B cell (primary cell): ENCODE measurements around the gene MED26. TPM values are rescaled to one million over a fixed set of nuclear protein-coding genes. Genes with fewer than 3 reads are reported as not detected.

Source experiments
- ATAC-seq: fragments of 200-7000 bp; cut with Tn5 transposase; one replicate; pipeline ENCODE4 v1.10.0; 2021; ENCODE audit warnings: low read depth, mild to moderate bottlenecking, moderate number of reproducible peaks, moderate library complexity
- CTCF ChIA-PET: fragments of 350-600 bp; sonication (Branson Sonifier 250); formaldehyde crosslinking; loops from one replicate; lab custom pipeline; 2021; ENCODE audit warnings: antibody characterized with exemption, inconsistent platforms; lab: Charles Lee
- POLR2A ChIA-PET: fragments of 350-600 bp; sonication (Branson Sonifier 250); formaldehyde crosslinking; loops from one replicate; lab custom pipeline; 2021; ENCODE audit warnings: antibody characterized with exemption; lab: Charles Lee
- DNase-seq: peaks from one replicate; pipeline ENCODE4 v3.0.0; 2013
- H2AFZ ChIP-seq: 2 replicates; pipeline ENCODE4 v1.6.1; 2012; ENCODE audit warnings: mild to moderate bottlenecking, low read depth, low read length; ENCODE audit not compliant: insufficient read depth, poor library complexity, severe bottlenecking
- H3K27ac ChIP-seq, 2 donors: 1 replicate in 1 of 2; 2 replicates in 1 of 2; pipeline ENCODE4 v1.5.1; 2012 to 2013; ENCODE audit warnings: low read length in 2 of 2, mild to moderate bottlenecking in 2 of 2, moderate library complexity in 1 of 2
- H3K27me3 ChIP-seq, 4 experiments: fragments of 200-600 bp in 1 of 4; sonication (generic) in 1 of 4; replicated peaks in 1 of 4; 1 replicate in 2 of 4; 2 replicates in 2 of 4; pipeline versions ENCODE4 v1.6.1 to v1.7.0; 2013 to 2016; ENCODE audit warnings: low read length in 3 of 4, mild to moderate bottlenecking in 2 of 4, mixed read lengths in 1 of 4, moderate library complexity in 1 of 4; ENCODE audit not compliant: insufficient read depth in 4 of 4, control insufficient read depth in 3 of 4; ENCODE audit errors: control extremely low read depth in 1 of 4
- H3K36me3 ChIP-seq, 2 experiments: replicated peaks in 1 of 2; 1 replicate in 1 of 2; 2 replicates in 1 of 2; pipeline versions ENCODE4 v1.6.1 to v1.7.1; 2013; ENCODE audit warnings: low read length in 1 of 2; ENCODE audit not compliant: insufficient read depth in 2 of 2, control insufficient read depth in 1 of 2; ENCODE audit errors: control extremely low read depth in 1 of 2, extremely low read depth in 1 of 2
- H3K4me1 ChIP-seq, 2 donors: fragments of 200-600 bp in 1 of 2; sonication (generic) in 1 of 2; 1 replicate in 1 of 2; 2 replicates in 1 of 2; pipeline versions ENCODE4 v1.5.1 to v1.6.1; 2013 to 2017; ENCODE audit warnings: low read length in 2 of 2; ENCODE audit not compliant: control insufficient read depth in 2 of 2, insufficient read depth in 2 of 2
- H3K4me2 ChIP-seq: replicated peaks from 2 replicates; pipeline ENCODE3; 2012; ENCODE audit warnings: mild to moderate bottlenecking, low read depth, low read length; ENCODE audit not compliant: poor library complexity, severe bottlenecking
- H3K4me3 ChIP-seq, 5 experiments: fragments of 200-600 bp in 1 of 5; sonication (generic) in 1 of 5; 1 replicate in 3 of 5; 2 replicates in 2 of 5; pipeline versions ENCODE4 v1.5.1 to v1.7.0; 2011 to 2016; ENCODE audit warnings: low read length in 4 of 5, mild to moderate bottlenecking in 4 of 5, low read depth in 2 of 5, control low read depth in 1 of 5, moderate library complexity in 1 of 5; ENCODE audit not compliant: insufficient read depth in 1 of 5; ENCODE audit errors: control extremely low read depth in 1 of 5, extremely low read depth in 1 of 5
- H3K79me2 ChIP-seq: fragments of 200-600 bp; sonication (generic); one replicate; pipeline ENCODE4 v1.6.0; 2016; ENCODE audit warnings: low read length; ENCODE audit not compliant: control insufficient read depth, insufficient read depth
- H3K9ac ChIP-seq: fragments of 200-600 bp; sonication (generic); 2 replicates; pipeline ENCODE4 v1.6.1; 2017; ENCODE audit warnings: mild to moderate bottlenecking, low read length, moderate library complexity
- H3K9me3 ChIP-seq, 3 donors: one replicate each; pipeline versions ENCODE4 v1.6.1 to v1.7.1; 2013; ENCODE audit warnings: low read length in 2 of 3; ENCODE audit not compliant: control insufficient read depth in 2 of 3, insufficient read depth in 1 of 3; ENCODE audit errors: control extremely low read depth in 1 of 3
- H4K20me1 ChIP-seq: 2 replicates; pipeline ENCODE4 v1.6.0; 2012; ENCODE audit warnings: mild to moderate bottlenecking, low read length; ENCODE audit not compliant: insufficient read depth, control insufficient read depth, poor library complexity, severe bottlenecking
- H3K27ac Mint-ChIP-seq: one replicate; pipeline ENCODE4 v1.8.0; 2021; ENCODE audit warnings: mixed read lengths
- H3K27me3 Mint-ChIP-seq: one replicate; pipeline ENCODE4 v1.8.0; 2021; ENCODE audit warnings: mixed read lengths
- H3K4me1 Mint-ChIP-seq: one replicate; pipeline ENCODE4 v1.8.0; 2021; ENCODE audit warnings: mixed read lengths
- H3K4me3 Mint-ChIP-seq: one replicate; pipeline ENCODE4 v1.8.0; 2021; ENCODE audit warnings: mixed read lengths
- H3K9me3 Mint-ChIP-seq: one replicate; pipeline ENCODE4 v1.8.0; 2022; ENCODE audit warnings: mixed read lengths; ENCODE audit not compliant: insufficient read depth
- CTCF ChIP-seq: fragments of 200-600 bp; IDR thresholded peaks from one replicate; pipeline ENCODE4 v1.8.0; 2022; ENCODE audit warnings: antibody characterized with exemption, mild to moderate bottlenecking
- EZH2 ChIP-seq: IDR thresholded peaks from 2 replicates; pipeline ENCODE4 v1.6.1; 2012; ENCODE audit warnings: borderline replicate concordance, low read depth, mild to moderate bottlenecking, moderate library complexity, low read length; ENCODE audit not compliant: insufficient read depth, poor library complexity, severe bottlenecking
- WGBS: methylation state at CpG from one replicate; pipeline ENCODE4 v1.1.5; 2013; ENCODE audit warnings: missing lambda C conversion rate; ENCODE audit not compliant: insufficient coverage; 5-methylcytosine and 5-hydroxymethylcytosine counted together
- intact Hi-C: fragments of 100-400 bp; cut with micrococcal nuclease; formaldehyde crosslinking; loops from one replicate; pipeline ENCODE4 v1.10.0; 2022
- polyA plus RNA-seq: library from polyadenylated mRNA; depleted of rRNA; stranded (reverse); fragments of >200 nt; gene quantifications from 2 replicates; pipeline ENCODE4 v1.2.3, GENCODE V29; 2012
- total RNA-seq, 2 donors: library from RNA; stranded (reverse); fragments of 120-200 nt in 1 of 2; gene quantifications; 1 replicate in 1 of 2; 2 replicates in 1 of 2; pipeline versions ENCODE4 v1.2.3 to v1.2.4, GENCODE V29; 2013 to 2022

The MED26 gene
- total and polyA plus RNA-seq, 2 donors (not counting 1 experiment from before 2014, with no cell fraction given), result 15.6 to 33.6 TPM

DNA sequence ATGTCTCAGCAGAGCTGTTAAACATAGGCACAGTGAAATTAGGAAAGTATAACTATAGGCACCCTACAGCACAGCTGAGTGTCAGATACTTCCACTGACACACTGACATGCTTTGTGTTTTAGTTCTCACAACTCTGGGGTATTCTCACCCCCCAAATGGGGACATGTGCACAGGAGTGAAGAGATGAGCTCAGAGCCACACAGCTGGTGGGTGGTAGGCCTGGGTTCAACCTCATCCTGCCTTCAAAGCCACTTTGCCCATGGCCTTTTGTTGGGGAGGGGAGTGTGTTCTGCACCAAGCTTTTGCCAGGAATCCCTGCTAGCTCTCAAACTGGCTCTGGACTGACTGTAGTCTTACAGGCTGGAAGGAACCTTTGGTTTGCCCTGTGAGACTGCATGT, 54.1 kb downstream of the MED26 start:
- H3K9ac ChIP-seq, result no peak overlapping the region
- DNase-seq, result no peak
- Mint-ChIP-seq H3K27me3 (no peaks in the 10 kb centered on the region), H3K9me3 (no peaks in the 10 kb centered on the region), H3K27ac (peak overlapping the region; percentile 98), H3K4me1 (peaks cover 48% of the 10 kb centered on the region), H3K4me3 (peak overlapping the region; percentile 98)
- peak overlapping the region in 1 of 2 donors; percentile 96 for H3K27ac ChIP-seq
- H3K36me3 ChIP-seq, result peaks cover 0 to 57% of the 10 kb centered on the region in 2 experiments
- H3K4me1 ChIP-seq, result peaks cover 27 to 39% of the 10 kb centered on the region in 2 donors
- CTCF ChIA-PET, result interaction anchor here (0.7 to 4.2 kb wide), 4 partner anchors 8 to 38 kb away, joined by 3 to 26 read pairs (median 12); no protein-coding TSS in a partner anchor
- peaks cover 96% of the 10 kb centered on the region for H3K79me2 ChIP-seq
- H4K20me1 ChIP-seq, result peaks cover 47% of the 10 kb centered on the region
- H3K4me3 ChIP-seq, result peak overlapping the region in 1 of 5 experiments; percentile 2
- POLR2A ChIA-PET, result interaction anchor here (0.6 to 4.5 kb wide), 3 partner anchors 11 to 104 kb away, joined by 3 to 73 read pairs (median 3); partner anchors contain the start of gene MED26
- H2AFZ ChIP-seq, result no peak overlapping the region
- H3K9me3 ChIP-seq, result no peaks in the 10 kb centered on the region
- intact Hi-C loops, result no loop called here
- TF ChIP-seq CTCF (no peak), EZH2 (no peak)
- peak overlapping the region; percentile 90 for H3K4me2 ChIP-seq
- no peak for ATAC-seq
- H3K27me3 ChIP-seq, result no peaks in the 10 kb centered on the region

DNA sequence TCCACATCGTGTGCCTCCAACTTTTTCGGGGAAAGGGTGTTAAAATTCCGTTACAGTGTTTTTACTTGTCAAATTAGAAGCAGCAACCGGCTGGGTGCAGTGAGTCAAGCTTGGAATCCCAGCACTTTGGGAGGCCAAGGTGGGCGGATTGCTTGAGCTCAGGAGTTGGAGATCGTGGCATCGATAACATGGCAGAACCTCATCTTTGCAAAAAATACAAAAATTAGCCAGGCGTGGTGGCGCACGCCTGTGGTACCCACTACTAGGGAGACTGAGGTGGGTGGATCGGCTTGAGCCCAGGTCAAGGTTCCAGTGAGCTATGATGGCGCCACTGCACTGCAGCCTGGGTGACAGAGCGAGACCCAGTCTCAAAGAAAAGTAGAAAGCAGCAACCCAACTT, 54.7 kb downstream of the MED26 start:
- H3K4me2 ChIP-seq, result peak overlapping the region; percentile 90
- peak overlapping the region; percentile 96 for H3K9ac ChIP-seq
- H3K4me3 ChIP-seq, result peak overlapping the region; percentile 75 to 97 (median 88)
- H3K9me3 Mint-ChIP-seq, result no peaks in the 10 kb centered on the region
- peaks cover 45% of the 10 kb centered on the region for H3K4me1 Mint-ChIP-seq
- peak overlapping the region; percentile 98 for H3K27ac Mint-ChIP-seq
- no peaks in the 10 kb centered on the region for H3K27me3 Mint-ChIP-seq
- POLR2A ChIA-PET, result interaction anchor here (0.5 to 4.5 kb wide), 4 partner anchors 12 to 222 kb away, joined by 3 to 73 read pairs (median 8); partner anchors contain the start of gene MED26
- peaks cover 41% of the 10 kb centered on the region for H4K20me1 ChIP-seq
- H2AFZ ChIP-seq, result no peak overlapping the region
- 73% methylated on average over 12 of the region's 13 CpGs for WGBS
- CTCF ChIA-PET, result interaction anchor here (1.4 to 4.2 kb wide), 3 partner anchors 9 to 14 kb away, joined by 5 to 26 read pairs (median 18); no protein-coding TSS in a partner anchor
- TF ChIP-seq EZH2, result no peak
- no peak for TF ChIP-seq CTCF
- ATAC-seq (no peak), DNase-seq (peak; percentile 9)
- H3K79me2 ChIP-seq, result peaks cover 93% of the 10 kb centered on the region
- intact Hi-C loops, result no loop called here
- H3K4me3 Mint-ChIP-seq, result peak overlapping the region; percentile 98
- no peaks in the 10 kb centered on the region for H3K9me3 ChIP-seq
- H3K4me1 ChIP-seq, result peaks cover 27 to 39% of the 10 kb centered on the region in 2 donors
- H3K36me3 ChIP-seq, result peaks cover 0 to 54% of the 10 kb centered on the region in 2 experiments
- H3K27me3 ChIP-seq, result no peaks in the 10 kb centered on the region
- peak overlapping the region; percentile 79 to 96 for H3K27ac ChIP-seq
